Activated CD4-positive, alpha-beta T cell treated with anti-CD3 and anti-CD28 coated beads, Interleukin-2, amount 50 U/mL, for 1 hour (primary cell): ENCODE results near the gene BLNK.

Source experiments
- DNase-seq: peaks from one replicate; pipeline ENCODE4 v3.0.0-alpha.2; 2020

BLNK gene

GRCh38 chr10:96287392-96288105 is 16.2 kb upstream of the BLNK start:
- no peak for DNase-seq

DNA sequence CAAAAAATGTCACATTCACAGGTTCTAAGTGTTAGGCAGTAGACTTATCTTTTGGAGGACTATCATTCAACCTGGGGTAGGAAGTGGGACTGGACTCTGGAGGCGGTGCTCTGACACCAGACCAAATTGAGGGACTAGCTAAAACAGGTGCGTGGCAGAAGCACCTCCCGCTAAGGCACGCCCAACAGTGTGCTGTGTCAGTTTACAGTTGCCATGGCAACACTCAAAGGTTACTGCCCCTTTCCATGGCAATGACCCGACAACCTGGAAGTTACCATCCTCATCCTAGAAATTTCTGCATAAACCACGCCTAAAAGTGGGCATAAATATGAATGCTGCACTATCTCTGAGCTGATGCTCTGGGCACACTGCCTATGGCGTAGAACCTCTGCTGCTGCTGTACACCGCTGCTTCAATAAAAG is 14.0 kb upstream of the BLNK start:
- no peak for DNase-seq

- DNase-seq = no peak
Observed at GRCh38 chr10:96283756-96284155, 12.4 kb upstream of the BLNK start.

DNA sequence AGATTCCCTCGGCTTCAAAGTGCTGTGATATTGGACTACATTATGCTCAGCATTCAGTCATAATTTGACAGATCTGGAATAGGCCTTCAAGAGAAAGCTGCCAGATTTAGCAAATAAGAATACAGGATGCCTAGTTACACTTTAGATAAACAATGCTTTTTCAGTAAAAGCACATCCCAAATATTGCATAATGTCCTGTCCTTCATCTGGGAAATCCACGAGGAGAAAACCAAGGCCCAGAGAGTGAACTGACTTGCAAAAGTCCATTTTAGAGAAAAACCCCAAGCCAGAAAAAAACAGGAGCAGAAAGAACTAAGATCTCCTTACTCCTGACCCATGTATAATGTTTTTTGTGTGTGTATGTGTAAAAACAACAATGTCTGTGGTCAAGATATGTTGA is 12.0 kb upstream of the BLNK start:
- DNase-seq = no peak

GRCh38 chr10:96281444-96282029 is 10.2 kb upstream of the BLNK start:
- no peak for DNase-seq

GRCh38 chr10:96280859-96281258 is 9.5 kb upstream of the BLNK start:
- DNase-seq = no peak

DNA sequence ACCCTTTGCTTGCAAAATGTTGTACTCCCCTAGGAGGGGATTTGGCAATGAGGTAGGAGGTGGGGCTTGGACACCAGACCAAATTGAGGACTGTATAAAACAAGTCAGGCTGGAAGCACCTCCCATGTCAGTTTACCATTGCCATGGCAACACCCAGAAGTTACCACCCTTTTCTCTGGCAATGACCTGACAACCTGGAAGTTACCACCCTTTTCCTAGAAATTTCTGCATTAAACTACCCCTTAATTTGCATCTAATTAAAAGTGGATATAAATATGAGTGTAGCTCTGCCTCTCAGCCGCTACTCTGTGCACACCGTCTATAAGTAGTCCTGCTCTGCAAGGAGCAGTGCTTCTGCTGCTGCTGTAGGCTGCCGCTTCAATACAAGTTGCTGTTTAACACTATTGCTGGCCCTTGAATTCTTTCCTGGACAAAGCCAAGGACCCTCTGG is 7.8 kb upstream of the BLNK start:
- no peak for DNase-seq

GRCh38 chr10:96276831-96277230 is 5.5 kb upstream of the BLNK start:
- DNase-seq = no peak

- no peak for DNase-seq
Observed at GRCh38 chr10:96276426-96276825, 5.1 kb upstream of the BLNK start.

DNA sequence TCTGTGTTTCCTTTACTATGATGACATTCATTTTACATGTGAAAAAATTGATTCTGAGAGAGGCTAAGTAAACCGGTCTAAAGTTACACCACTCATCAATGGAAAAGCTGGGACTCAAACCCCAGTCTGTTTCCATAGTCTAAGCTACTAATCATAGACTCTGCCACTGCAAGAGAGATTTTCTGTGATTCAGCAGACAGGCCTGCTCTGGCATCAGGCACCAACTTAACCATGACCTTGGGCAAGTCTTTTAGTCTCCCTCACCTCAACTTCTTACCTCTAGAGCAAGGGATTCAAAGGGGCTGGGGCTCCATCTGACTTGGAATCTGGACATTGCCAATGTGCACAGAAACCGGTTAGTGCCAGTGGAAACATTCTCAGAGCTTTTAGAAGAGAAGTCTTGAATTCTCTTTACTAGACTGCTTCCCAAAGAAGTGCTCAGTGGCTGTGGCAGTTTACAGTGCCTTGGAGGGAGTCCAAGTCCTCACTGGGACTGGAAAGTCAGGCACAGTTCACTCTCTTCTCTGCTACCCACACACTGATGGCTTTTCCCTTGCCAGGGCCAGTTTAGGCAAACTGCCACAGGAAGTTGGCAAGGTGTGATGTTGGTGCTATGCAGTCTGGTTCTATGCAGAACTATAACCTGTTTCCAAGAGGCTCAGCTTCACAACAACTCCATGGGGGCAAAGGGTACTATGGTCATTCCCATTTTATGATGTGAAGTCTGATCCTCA is 4.5 kb upstream of the BLNK start:
- no peak for DNase-seq

- no peak for DNase-seq
Observed at GRCh38 chr10:96272316-96273280, 1.2 kb upstream of the BLNK start.

- DNase-seq = no peak
Observed at GRCh38 chr10:96270571-96270970, 798 bp downstream of the BLNK start.

GRCh38 chr10:96269438-96270300 is 1.7 kb downstream of the BLNK start:
- DNase-seq = no peak

GRCh38 chr10:96268341-96268909 is 2.9 kb downstream of the BLNK start:
- DNase-seq = no peak

GRCh38 chr10:96267234-96267705 is 4.1 kb downstream of the BLNK start:
- no peak for DNase-seq

GRCh38 chr10:96266118-96266770 is 5.1 kb downstream of the BLNK start:
- DNase-seq = no peak

GRCh38 chr10:96264938-96265337 is 6.4 kb downstream of the BLNK start:
- DNase-seq = no peak

DNA sequence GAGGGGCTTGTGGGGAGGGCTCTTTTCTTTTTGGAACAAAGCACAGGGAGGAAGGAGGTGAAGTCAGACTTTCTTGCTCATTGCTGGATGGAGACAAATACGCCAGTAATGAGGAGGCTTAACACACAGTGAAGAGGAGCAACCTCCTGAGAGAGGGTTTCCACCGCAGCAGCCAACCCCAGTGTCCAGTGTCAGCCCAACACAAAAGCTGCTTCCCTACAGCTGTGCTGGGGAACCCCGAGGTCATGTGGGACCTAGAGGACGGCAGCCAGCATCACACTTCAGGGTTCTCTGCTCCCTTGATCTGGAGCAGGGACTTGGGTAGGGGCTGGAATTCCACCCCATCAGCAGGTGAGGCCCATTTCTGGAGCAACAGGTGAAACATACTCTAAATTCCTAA is 7.7 kb downstream of the BLNK start:
- DNase-seq = no peak

DNA sequence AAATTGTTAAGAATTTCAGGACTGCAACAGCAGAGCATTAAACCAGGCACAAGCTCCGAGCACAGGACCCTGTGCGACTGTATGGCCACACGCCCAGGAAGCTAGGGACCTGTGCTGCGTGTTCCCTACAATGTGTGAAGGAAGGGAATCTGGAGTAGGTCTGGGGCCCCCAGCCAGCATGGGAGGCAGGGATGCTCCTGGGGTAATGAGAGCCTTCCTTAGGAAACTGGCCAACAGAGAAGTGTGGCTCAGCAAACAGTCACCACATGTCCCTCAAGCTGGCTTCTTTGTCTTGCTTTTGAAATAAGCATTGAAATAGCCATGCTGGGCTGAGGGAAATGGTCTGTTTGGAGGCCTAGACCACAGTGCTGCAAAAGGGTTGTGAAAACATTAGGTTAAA is 8.2 kb downstream of the BLNK start:
- no peak for DNase-seq

DNA sequence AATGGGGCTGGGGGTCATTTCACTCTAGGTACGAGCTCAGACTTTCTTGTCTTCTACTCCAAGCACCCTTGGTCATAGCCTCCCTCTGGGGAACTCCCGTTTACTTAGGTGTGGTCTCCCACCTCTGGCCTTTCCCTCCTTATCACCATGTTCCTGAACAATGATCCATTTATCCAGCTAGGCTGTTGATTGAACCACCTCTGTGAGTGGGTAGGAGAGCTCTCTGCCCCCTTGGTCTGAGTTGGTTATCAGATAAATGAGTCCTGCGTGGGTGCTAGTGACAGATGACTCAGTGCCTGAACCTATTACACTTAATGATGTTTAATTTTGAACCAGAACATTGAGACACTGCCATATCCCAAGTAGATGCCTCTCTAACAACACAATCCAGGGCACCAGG is 9.4 kb downstream of the BLNK start:
- no peak for DNase-seq

- no peak for DNase-seq
Observed at GRCh38 chr10:96261132-96261531, 10.2 kb downstream of the BLNK start.
